HepG2 (cell line): ENCODE measurements around the gene KDM2B. TPM values are rescaled to one million over a fixed set of nuclear protein-coding genes. Genes with fewer than 3 reads are reported as not detected.

ENCODE experiments used
- KLF11 ChIP-seq: IDR thresholded peaks from 2 replicates; pipeline ENCODE4 v1.6.1; 2016; ENCODE audit warnings: missing compliant biosample characterization
- MEIS1 ChIP-seq: sonication (generic); formaldehyde crosslinking; IDR thresholded peaks from 2 replicates; pipeline ENCODE4 v1.9.0; 2021; ENCODE audit warnings: mild to moderate bottlenecking, missing genetic modification reagents, moderate library complexity, borderline replicate concordance
- POGZ ChIP-seq: sonication (generic); formaldehyde crosslinking; IDR thresholded peaks from 2 replicates; pipeline ENCODE4 v1.4.0; 2020; ENCODE audit warnings: mild to moderate bottlenecking, missing genetic modification reagents
- RARA ChIP-seq: IDR thresholded peaks from 2 replicates; pipeline ENCODE4 v1.6.1; 2016; ENCODE audit warnings: missing genetic modification reagents, missing compliant biosample characterization
- REL ChIP-seq: sonication (generic); formaldehyde crosslinking; conservative IDR thresholded peaks from 2 replicates; pipeline ENCODE4 v1.8.0; 2022; ENCODE audit warnings: mild to moderate bottlenecking, missing genetic modification reagents, moderate library complexity
- ZC3H13 ChIP-seq: sonication (generic); formaldehyde crosslinking; IDR thresholded peaks from 2 replicates; pipeline ENCODE4 v1.8.1; 2023; ENCODE audit warnings: mild to moderate bottlenecking, missing genetic modification reagents, moderate library complexity
- ZFP90 ChIP-seq: sonication (generic); formaldehyde crosslinking; IDR thresholded peaks from 2 replicates; pipeline ENCODE4 v1.8.0; 2022; ENCODE audit warnings: missing genetic modification reagents, mild to moderate bottlenecking, inconsistent platforms, borderline replicate concordance
- ZNF232 ChIP-seq: sonication (generic); formaldehyde crosslinking; IDR thresholded peaks from 2 replicates; pipeline ENCODE4 v1.4.0; 2020; ENCODE audit warnings: missing genetic modification reagents, borderline replicate concordance
- ZNF605 ChIP-seq: sonication (generic); formaldehyde crosslinking; IDR thresholded peaks from 2 replicates; pipeline ENCODE4 v1.8.0; 2022; ENCODE audit warnings: mild to moderate bottlenecking, missing genetic modification reagents
- ZNF891 ChIP-seq: sonication (generic); formaldehyde crosslinking; IDR thresholded peaks from 2 replicates; pipeline ENCODE4 v1.5.0; 2020; ENCODE audit warnings: mild to moderate bottlenecking, missing genetic modification reagents
- polyA plus RNA-seq, 8 experiments: library from polyadenylated mRNA; depleted of rRNA in 3 of 8; stranded (reverse) in 7 of 8; unstranded in 1 of 8; fragments of >200 nt; fragmentation: Illumina TruSeq in 4 of 8; extraction: Trizol in 4 of 8; gene quantifications; 2 replicates each; pipeline versions ENCODE4 v1.2.1 to v1.2.3, GENCODE V29; 2011 to 2016; ENCODE audit warnings: low read depth in 4 of 8, missing spikeins in 1 of 8, mixed read lengths in 1 of 8; ENCODE audit not compliant: insufficient read depth in 1 of 8
- total RNA-seq, 5 experiments: library from RNA; depleted of rRNA; stranded (reverse); fragments of >200 nt; fragmentation: Illumina TruSeq; extraction: Trizol; gene quantifications; 2 replicates each; pipeline ENCODE4 v1.2.3, GENCODE V29; 2016; ENCODE audit warnings: low read depth in 1 of 5
- TF ChIP-seq, protein P1 (sequence below): sonication (generic); formaldehyde crosslinking; IDR thresholded peaks from 2 replicates; pipeline ENCODE4 v1.8.0; 2022; ENCODE audit warnings: missing genetic modification reagents, mild to moderate bottlenecking, moderate library complexity, borderline replicate concordance
- TF ChIP-seq, protein P2 (sequence below): sonication (generic); formaldehyde crosslinking; IDR thresholded peaks from 2 replicates; pipeline ENCODE4 v1.5.0; 2020; ENCODE audit warnings: missing genetic modification reagents
- TF ChIP-seq, protein P3 (sequence below): sonication (generic); formaldehyde crosslinking; IDR thresholded peaks from 2 replicates; pipeline ENCODE4 v1.5.1; 2020; ENCODE audit warnings: mild to moderate bottlenecking, moderate library complexity, missing genetic modification reagents
- TF ChIP-seq, protein P4 (sequence below): sonication (generic); formaldehyde crosslinking; IDR thresholded peaks from 2 replicates; pipeline ENCODE4 v1.4.0; 2020; ENCODE audit warnings: mild to moderate bottlenecking, missing genetic modification reagents

KDM2B gene
- total and polyA plus RNA-seq, 2 of the 13 experiments (the other 11 are each of a cell fraction or from before 2014, with no cell fraction given) = 17.5 to 26.1 TPM

DNA sequence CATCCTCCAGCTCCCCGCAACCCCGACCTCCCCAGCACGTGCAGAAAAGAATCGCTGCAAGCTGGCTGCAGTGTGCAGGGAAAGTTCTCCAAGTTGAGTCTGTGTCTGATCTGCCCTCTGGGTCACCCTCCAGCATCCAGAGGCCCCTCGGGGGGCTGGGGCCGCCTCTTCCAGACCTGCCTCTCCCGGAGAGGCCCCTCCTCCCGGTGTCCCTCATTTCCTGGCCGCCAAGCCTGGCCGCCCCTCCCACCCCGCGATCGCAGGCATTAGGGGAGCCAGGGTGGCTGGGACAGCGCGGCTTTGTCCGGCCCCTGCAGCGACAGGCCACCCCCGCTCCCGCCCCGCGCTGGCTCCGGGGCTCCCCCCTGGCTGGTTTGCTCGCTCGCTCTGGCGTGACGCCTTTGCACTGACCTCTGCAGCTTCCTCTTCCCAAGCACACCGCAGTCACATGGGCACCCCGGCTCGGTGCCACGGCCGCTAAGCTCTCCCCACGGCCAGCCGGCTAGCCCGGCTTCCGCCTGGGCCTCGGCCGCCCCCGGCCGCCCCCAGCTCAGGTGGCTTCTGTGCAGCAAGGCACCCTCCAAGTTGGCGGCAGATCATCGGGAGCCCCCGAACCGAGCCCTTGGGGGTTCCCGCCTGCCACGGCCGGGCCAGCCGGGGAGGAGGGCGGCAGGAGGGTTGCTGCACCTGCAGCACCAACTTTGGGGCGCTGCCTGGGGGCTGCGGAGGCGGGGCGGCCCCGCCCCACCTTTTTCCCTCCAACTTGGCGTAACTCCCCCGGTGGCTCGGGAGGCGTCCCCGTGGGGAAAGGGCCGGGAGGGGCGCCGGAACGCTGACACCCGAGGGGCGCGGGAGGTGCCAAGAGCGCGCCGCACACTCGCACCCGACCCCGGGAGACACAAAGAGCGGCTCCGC lies 43.7 kb downstream of the KDM2B start (continued):
- peak; percentile 84; the same call in 1 of the 2 replicates for TF ChIP-seq ZNF232
- TF ChIP-seq MEIS1 (CRISPR knock-in tag) = peak; percentile 91
- 0 out of 2 replicates have a peak, but pooled peaks have one; percentile 27 for TF ChIP-seq KLF11 (CRISPR knock-in tag)
- peak; percentile 92 for TF ChIP-seq ZNF891
- TF ChIP-seq RARA = no peak
- no peak; the same call in 1 of the 2 replicates for TF ChIP-seq POGZ (CRISPR knock-in tag)
- TF ChIP-seq ZNF605 = peak; percentile 95
- TF ChIP-seq, protein P1, sequence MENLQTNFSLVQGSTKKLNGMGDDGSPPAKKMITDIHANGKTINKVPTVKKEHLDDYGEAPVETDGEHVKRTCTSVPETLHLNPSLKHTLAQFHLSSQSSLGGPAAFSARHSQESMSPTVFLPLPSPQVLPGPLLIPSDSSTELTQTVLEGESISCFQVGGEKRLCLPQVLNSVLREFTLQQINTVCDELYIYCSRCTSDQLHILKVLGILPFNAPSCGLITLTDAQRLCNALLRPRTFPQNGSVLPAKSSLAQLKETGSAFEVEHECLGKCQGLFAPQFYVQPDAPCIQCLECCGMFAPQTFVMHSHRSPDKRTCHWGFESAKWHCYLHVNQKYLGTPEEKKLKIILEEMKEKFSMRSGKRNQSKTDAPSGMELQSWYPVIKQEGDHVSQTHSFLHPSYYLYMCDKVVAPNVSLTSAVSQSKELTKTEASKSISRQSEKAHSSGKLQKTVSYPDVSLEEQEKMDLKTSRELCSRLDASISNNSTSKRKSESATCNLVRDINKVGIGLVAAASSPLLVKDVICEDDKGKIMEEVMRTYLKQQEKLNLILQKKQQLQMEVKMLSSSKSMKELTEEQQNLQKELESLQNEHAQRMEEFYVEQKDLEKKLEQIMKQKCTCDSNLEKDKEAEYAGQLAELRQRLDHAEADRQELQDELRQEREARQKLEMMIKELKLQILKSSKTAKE = 0 out of 2 replicates have a peak, but pooled peaks have one; percentile 12
- 0 out of 2 replicates have a peak, but pooled peaks have one; percentile 46 for TF ChIP-seq REL (CRISPR knock-in tag)
- TF ChIP-seq ZFP90 = peak; percentile 72; the same call in 1 of the 2 replicates
- TF ChIP-seq ZC3H13 (CRISPR knock-in tag) = no peak; the same call in 1 of the 2 replicates
- TF ChIP-seq, protein P2, sequence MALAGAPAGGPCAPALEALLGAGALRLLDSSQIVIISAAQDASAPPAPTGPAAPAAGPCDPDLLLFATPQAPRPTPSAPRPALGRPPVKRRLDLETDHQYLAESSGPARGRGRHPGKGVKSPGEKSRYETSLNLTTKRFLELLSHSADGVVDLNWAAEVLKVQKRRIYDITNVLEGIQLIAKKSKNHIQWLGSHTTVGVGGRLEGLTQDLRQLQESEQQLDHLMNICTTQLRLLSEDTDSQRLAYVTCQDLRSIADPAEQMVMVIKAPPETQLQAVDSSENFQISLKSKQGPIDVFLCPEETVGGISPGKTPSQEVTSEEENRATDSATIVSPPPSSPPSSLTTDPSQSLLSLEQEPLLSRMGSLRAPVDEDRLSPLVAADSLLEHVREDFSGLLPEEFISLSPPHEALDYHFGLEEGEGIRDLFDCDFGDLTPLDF (CRISPR knock-in tag) = no peak; the same call in none of the 2 replicates
- TF ChIP-seq, protein P3, sequence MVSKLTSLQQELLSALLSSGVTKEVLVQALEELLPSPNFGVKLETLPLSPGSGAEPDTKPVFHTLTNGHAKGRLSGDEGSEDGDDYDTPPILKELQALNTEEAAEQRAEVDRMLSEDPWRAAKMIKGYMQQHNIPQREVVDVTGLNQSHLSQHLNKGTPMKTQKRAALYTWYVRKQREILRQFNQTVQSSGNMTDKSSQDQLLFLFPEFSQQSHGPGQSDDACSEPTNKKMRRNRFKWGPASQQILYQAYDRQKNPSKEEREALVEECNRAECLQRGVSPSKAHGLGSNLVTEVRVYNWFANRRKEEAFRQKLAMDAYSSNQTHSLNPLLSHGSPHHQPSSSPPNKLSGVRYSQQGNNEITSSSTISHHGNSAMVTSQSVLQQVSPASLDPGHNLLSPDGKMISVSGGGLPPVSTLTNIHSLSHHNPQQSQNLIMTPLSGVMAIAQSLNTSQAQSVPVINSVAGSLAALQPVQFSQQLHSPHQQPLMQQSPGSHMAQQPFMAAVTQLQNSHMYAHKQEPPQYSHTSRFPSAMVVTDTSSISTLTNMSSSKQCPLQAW = peak; percentile 14; the same call in 1 of the 2 replicates
- TF ChIP-seq, protein P4, sequence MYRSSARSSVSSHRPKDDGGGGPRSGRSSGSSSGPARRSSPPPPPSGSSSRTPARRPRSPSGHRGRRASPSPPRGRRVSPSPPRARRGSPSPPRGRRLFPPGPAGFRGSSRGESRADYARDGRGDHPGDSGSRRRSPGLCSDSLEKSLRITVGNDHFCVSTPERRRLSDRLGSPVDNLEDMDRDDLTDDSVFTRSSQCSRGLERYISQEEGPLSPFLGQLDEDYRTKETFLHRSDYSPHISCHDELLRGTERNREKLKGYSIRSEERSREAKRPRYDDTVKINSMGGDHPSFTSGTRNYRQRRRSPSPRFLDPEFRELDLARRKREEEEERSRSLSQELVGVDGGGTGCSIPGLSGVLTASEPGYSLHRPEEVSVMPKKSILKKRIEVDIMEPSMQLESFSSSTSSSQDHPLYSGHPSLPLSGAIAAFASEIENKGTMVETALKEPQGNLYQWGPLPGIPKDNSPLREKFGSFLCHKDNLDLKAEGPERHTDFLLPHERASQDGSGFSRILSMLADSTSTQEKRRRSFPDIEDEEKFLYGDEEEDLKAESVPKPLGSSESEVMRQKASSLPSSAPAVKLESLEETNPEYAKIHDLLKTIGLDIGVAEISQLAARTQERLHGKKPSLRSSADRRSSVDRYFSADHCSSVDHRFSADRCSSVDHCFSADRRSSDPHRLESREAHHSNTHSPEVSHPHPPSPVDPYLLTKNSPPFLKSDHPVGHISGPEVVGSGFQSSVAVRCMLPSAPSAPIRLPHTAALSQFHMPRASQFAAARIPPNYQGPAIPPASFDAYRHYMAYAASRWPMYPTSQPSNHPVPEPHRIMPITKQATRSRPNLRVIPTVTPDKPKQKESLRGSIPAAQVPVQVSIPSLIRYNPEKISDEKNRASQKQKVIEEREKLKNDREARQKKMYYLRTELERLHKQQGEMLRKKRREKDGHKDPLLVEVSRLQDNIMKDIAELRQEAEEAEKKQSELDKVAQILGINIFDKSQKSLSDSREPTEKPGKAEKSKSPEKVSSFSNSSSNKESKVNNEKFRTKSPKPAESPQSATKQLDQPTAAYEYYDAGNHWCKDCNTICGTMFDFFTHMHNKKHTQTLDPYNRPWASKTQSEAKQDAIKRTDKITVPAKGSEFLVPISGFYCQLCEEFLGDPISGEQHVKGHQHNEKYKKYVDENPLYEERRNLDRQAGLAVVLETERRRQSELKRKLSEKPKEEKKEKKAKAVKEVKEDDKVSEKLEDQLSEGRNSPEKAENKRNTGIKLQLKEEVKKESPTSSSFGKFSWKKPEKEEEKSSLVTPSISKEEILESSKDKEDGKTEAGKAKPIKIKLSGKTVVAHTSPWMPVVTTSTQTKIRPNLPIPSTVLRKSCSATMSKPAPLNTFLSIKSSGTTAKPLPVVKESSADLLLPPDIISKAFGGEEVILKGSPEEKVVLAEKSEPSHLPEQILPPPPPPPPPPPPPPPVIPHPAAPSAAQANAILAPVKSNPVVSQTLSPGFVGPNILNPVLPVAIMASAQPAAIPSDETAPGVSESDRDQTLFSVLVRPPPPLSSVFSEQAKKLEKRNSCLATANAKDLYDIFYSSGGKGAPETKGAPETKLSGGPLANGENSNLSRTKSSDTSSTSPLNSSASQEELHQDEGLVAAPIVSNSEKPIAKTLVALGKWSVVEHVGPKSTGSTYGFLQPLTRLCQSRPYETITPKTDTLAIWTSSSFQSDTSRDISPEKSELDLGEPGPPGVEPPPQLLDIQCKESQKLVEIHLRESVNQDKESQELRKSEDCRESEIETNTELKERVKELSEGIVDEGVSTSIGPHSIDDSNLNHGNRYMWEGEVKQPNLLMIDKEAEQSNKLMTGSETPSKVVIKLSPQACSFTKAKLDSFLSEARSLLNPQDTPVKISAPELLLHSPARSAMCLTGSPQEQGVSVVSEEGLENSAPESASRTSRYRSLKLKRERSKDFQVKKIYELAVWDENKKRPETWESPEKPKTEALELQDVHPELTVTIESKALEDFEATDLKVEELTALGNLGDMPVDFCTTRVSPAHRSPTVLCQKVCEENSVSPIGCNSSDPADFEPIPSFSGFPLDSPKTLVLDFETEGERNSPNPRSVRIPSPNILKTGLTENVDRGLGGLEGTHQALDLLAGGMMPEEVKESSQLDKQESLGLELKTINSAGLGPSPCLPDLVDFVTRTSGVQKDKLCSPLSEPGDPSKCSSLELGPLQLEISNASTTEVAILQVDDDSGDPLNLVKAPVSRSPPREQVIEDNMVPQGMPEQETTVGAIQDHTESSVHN (CRISPR knock-in tag) = peak; percentile 92; the same call in 1 of the 2 replicates
